Activated effector memory CD4-positive, alpha-beta T cell treated with anti-CD3 and anti-CD28 coated beads, Interleukin-2, amount 50 U/mL, for 16 hours (primary cell): ENCODE measurements around the gene BCL3.
A peak's percentile ranks its signal among the peaks of the same experiment; 100 is the strongest.

Experiments
- DNase-seq: peaks from one replicate; pipeline ENCODE4 v3.0.0-alpha.2; 2020

Gene BCL3

GRCh38 chr19:44744871-44745332, 3.6 kb upstream of the BCL3 start:
- no peak for DNase-seq

- DNase-seq, result no peak
Observed at GRCh38 chr19:44745341-44745831, 3.1 kb upstream of the BCL3 start.

GRCh38 chr19:44745887-44746600, 2.5 kb upstream of the BCL3 start:
- no peak for DNase-seq

- DNase-seq, result no peak
Observed at GRCh38 chr19:44746616-44746945, 1.9 kb upstream of the BCL3 start.

GRCh38 chr19:44746946-44747738, 1.4 kb upstream of the BCL3 start:
- peak; percentile 97 for DNase-seq

GRCh38 chr19:44747739-44748425, 626 bp upstream of the BCL3 start:
- peak; percentile 76 for DNase-seq

- DNase-seq, result no peak
Observed at GRCh38 chr19:44749292-44749691, 784 bp downstream of the BCL3 start.

- no peak for DNase-seq
Observed at GRCh38 chr19:44749994-44750393, 1.5 kb downstream of the BCL3 start.

GRCh38 chr19:44752123-44752815, 3.8 kb downstream of the BCL3 start:
- DNase-seq, result no peak

GRCh38 chr19:44752816-44753625, 4.5 kb downstream of the BCL3 start:
- peak; percentile 98 for DNase-seq

- no peak for DNase-seq
Observed at GRCh38 chr19:44753626-44753931, 5.1 kb downstream of the BCL3 start.

- DNase-seq, result peak; percentile 89
Observed at GRCh38 chr19:44753932-44754749, 5.6 kb downstream of the BCL3 start.

GRCh38 chr19:44754750-44755080, 6.2 kb downstream of the BCL3 start:
- DNase-seq, result no peak

GRCh38 chr19:44755219-44755618, 6.7 kb downstream of the BCL3 start:
- no peak for DNase-seq

- no peak for DNase-seq
Observed at GRCh38 chr19:44756089-44756562, 7.6 kb downstream of the BCL3 start.

GRCh38 chr19:44757057-44757734, 8.7 kb downstream of the BCL3 start:
- no peak for DNase-seq

GRCh38 chr19:44757735-44758505, 9.4 kb downstream of the BCL3 start:
- DNase-seq, result no peak

GRCh38 chr19:44758596-44758995, 10.1 kb downstream of the BCL3 start:
- no peak for DNase-seq

- DNase-seq, result no peak
Observed at GRCh38 chr19:44759083-44759804, 10.7 kb downstream of the BCL3 start.
